HG02885 (cell line): Measurements from ENCODE around the gene LTBP2.

Experiments used
- ATAC-seq: cut with Tn5 transposase; IDR thresholded peaks from one replicate; pipeline ENCODE4 v1.9.1; 2021; ENCODE audit warnings: mild to moderate bottlenecking; ENCODE audit not compliant: unreplicated experiment, poor library complexity

LTBP2 gene

DNA sequence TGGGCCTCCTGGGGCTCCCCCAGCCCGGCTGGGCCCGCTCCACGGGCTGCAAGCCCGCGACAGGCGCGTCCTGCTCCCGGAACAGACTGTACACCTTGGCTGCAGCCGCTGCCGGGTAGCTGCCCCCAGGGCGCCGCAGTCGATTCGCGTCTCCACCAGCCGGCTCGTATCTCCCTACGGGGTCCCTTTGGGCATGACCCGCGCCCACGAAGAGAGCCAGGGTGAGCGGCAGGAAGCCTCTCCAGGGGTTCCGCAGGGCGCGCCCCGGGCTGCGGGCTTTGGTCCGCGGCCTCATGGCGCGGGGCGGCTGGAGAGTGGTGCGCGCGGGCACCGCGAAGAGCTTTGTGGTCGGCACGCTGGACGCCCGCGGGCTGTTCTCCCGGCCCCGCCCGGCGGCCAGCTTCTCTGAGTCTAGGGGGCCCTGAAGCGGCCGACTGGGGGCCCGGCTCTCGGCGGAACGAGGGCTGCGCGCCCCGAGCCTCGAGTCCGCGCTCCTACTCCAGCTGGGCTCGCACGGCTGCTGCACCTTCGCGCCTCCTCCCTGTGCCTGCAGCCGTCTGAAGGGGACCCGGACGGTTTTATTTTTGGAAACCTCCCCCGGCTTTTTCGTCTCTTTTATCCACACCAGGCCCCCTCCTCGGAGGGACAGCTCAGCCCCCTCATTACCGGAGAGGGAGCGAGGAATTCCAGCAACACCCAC is at the start of gene LTBP2:
Gene LTBP2 (minus strand): TSS at position 588 of the 700 bp plus-strand sequence. CDS start 293 bp downstream, at position 295.
- no peak for ATAC-seq

DNA sequence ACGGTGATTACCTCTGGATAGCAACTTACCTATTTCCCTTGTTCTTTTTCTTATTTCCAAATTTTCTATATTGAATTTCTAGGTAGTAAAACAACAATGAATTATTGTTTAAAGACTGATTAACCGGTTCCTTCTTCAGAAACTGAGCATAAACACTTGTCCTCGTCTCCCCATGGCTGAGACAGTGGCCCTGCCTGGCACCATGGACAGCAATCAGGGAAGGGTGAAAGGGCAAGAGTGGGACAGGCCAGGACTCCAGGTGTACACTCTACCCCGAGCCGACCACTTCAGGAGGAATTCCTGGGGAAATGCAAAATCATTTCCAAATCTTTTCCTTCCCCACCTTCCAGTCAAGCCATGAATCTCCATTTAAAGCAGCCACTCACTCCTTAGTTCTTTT is 48.8 kb upstream of the LTBP2 start:
- no peak for ATAC-seq

DNA sequence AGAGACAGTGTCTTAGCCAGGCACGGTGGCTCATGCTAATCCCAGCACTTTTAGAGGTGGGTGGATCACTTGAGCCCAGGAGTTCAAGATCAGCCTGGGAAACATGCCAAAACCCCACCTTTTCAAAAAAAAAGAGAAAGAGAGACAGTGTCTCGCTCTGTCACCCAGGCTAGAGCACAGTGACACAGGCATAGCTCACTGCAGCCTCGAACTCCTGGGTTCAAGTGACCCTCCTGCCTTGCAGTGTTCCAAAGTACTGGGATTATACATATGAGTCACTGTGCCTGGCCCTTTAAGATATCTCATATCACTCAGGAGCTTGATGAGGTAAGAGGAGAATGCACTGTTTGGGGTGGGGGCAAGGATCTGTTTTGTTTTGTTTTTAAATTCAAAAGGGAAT is 48.1 kb upstream of the LTBP2 start:
- ATAC-seq = no peak

DNA sequence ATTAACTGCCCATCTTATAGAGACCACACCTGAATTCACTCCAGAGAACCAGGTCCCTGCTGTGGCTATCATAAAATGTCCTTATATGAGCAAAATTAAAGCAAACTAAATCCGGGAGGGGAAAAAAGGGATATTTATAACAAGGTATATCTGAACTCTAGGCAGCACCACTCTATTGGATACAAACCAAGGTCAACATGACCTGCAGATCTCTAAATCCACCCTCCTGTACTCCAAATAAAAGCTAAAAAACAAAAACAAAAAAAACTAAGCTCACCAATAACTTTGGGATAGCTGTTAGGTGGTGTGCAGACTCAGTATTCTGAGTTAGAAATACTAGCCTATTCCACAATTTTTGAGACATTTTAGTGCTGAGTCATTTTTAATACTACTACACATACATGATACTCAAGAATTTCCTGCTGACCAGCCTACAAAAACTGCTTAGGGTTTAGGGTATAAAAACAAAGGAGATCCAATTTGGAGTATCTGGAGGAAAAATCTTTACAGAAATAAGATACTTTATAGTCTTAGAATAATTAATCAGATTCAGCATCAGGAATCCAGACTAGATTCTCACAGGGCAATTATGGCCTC is 46.6 kb upstream of the LTBP2 start:
- no peak for ATAC-seq

DNA sequence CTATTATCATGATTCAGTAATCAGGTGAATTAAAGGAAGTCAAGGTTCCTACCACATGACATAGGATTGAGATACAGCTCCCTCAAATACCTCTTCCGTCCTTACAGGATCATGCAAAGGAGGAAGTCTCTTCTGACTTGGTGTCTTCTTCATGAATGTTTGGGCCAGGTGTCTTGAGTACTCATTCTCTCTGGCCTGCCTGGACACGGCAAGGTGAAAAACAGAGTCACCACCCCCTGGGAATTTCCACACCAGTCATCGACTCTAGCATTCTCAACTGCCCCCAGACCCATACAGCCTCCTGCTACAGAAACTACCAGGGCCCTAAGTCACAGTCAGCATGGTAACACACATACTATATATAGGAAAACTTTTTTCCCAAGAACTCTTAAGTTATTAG is 44.9 kb upstream of the LTBP2 start:
- no peak for ATAC-seq

DNA sequence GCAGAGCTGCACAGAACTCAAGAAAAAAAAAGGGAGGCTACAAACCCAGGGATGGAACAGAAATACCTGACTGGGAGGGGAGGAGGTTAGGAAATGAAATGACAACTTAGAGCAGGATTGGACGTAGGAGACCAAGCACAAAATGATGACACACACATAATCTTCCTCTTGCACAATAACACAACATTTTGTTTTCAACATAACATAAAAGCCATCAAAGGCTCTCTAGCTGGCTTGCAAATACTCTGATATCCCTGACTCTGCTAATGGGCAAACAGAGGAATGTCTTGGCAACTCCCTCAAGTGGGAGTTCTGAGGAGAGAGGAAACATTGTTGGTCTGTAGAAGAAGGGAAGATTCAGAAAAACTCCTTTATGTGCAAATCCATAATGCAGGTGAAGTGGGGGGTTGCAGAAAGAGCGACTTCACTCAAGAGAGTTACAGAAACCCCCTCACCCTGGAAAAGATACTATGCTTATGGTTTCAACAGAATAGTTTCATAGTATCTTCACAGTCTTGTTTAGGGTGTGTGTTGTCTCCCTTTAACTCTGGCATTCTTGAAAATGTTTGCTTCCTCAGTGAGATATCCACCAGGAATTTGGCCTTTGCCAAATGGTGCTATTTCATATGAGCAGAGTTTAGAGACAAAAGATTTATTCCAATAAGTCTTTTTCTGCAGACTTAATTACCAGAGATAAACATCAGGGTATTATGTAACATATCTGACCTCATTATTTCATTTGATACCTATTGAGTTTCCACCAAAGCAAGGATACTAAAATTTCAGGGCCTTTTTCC is 43.8 kb upstream of the LTBP2 start:
- no peak for ATAC-seq

DNA sequence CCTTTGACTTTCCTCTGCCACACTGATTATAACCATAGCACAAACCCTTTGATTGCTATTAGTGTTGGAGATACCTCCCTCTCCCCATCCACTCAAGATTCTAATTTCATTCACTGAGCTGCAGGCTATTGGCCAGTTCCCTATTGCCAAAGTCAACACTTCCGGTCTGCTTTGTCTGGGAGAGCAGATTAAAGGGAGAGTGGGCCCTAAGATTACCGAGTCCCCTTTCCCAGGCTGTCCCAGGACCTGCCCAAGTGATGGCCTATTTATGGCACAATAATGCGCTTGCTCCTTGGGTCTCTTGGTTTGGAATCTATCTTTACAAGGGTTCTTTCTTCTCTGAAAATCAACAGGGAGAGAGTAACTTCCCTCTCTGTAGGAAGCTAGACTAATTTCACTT is 42.9 kb upstream of the LTBP2 start:
- no peak for ATAC-seq

DNA sequence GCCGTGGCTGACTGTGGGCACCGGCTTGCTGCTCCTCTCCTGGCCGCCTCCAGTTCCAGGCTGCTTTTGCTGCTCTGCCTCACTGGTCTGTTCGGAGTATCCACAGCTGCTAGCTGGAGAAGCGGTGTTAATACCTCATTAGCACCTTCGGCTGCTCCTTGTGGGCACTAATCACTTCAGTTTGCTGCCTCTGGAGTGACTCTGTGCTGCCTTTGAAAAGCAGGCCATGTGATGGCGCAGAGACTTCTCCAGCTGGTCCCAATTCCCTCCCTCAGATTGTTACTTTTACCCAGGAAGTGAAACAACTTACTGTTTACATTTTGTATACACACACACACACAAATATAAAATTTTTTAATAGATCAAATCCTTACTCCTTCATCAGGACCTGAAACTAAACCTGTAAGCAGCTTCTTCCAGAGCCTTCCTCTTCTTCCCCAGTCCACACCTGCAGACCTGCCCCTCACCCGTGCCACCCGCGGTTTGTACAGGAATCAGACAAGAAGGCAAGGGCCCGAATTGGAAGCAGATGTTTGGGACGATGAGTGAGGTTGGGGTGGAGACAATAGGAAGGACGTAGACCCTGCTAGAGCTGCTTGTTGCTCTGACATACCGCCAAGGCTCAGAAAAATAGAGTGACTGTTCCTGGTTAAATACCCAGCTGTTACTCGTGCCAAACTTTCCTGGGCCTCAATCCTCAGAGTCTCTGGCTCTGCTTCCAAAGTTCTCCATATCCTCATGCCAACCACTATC is 41.5 kb upstream of the LTBP2 start:
- ATAC-seq = no peak

DNA sequence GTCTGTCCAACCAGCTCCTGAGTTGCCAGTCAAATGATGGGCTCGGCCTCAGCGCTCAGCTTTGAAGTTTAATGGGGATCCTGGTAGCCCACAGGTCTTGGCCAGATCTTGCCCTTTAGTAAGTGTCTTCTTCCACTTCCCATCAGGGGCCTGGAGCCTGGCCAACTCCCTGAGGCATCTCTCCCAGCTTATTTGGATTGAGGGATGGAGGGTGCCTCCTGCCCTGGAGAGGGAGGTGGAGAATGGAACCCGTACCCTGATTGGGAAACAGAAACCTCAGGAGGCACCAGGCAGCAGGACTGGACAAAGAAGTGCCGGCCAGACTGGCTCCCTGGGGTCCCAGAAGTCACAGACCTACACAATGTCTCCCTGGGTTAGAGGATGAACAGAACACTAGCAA is 40.5 kb upstream of the LTBP2 start:
- no peak for ATAC-seq

DNA sequence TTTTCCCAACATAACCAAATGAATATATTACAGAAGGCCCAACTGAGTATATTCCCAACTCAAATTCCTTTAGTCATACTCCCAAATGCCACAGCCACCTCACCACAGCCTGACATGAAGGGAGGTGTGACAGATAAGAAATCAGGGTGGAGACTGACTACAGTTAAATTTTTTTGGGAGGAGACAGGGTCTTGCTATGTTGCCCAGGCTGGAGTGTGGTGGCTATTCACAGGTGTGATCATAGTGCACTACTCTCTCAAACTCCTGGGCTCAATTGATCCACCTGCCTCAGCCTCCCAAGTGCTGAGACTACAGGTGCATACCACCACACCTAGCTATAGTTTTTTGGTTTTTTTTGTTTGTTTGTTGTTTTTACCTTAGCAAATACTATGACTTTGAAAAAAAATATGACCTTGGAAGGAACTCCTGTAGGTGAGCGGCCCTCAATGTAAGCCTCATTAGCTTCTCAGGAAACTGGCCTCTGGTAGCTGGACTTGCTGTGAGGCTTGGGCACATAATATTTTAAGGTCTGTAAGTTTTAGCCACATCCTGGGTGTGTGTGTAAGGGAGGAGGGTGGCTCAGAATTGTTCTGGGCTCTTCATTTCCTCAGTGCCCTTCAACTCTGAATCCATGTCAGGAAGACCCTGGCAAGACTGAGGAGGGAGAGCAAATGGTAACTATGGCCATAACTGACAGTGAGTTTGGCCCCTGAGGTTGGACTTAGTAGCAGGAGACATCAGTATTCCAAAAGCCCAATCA is 39.1 kb upstream of the LTBP2 start:
- ATAC-seq = no peak

DNA sequence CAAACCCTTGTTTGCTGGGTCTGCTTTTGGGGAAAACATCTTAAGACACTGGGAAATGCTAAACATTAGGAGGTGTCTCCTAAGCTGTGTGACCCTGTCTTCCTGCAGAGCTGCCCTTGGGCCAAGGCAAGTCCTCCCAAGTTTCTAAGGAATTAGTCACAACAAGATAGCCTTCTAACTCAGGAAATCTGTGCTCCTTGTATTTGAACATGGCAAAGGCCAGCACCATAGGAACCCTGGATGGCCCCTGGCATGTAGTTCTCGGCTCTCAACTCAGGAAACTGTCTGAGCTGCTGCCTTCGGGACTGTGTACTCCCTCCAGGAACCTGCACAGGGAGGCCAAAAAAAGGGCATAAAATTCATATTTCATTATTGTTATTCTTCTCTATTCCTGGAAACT is 37.6 kb upstream of the LTBP2 start:
- ATAC-seq = no peak

DNA sequence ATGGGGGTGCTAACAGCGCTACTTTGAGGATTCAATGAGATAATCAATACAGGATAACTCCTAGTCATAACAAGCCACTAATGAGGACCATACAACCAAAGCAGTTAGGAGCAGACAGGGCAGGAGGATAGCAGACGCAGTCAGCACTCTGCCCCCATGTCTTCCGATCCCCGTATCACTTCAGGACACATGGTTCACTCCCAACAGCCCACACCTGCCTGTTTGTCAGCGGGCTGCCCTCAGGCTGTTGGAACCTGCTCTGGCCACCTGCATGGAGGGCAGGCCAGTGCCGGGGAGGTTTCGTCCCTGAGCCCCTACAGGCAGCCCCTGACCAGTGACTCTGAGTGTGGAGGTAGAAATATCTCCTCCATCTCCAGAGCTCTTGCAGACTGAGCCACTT is 37.1 kb upstream of the LTBP2 start:
- no peak for ATAC-seq

DNA sequence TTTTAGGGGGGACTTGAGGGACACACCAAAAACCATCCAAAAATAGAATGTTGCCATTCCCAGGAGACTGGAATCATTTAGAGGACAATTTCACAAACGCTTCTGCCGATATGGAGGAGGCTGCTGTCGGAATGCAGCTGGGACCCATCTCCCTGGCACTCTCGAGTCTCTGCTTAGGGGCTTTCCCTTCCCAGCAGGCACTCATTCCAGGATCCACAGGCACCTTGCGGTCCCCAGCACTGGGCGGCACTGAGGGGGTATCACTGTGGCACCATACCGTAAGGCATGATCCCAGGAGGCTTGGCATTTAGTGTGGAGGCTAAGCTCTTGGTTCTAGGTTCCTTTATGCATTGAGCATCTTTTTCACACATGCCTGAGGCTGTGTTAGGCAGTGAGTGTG is 36.6 kb upstream of the LTBP2 start:
- ATAC-seq = no peak

DNA sequence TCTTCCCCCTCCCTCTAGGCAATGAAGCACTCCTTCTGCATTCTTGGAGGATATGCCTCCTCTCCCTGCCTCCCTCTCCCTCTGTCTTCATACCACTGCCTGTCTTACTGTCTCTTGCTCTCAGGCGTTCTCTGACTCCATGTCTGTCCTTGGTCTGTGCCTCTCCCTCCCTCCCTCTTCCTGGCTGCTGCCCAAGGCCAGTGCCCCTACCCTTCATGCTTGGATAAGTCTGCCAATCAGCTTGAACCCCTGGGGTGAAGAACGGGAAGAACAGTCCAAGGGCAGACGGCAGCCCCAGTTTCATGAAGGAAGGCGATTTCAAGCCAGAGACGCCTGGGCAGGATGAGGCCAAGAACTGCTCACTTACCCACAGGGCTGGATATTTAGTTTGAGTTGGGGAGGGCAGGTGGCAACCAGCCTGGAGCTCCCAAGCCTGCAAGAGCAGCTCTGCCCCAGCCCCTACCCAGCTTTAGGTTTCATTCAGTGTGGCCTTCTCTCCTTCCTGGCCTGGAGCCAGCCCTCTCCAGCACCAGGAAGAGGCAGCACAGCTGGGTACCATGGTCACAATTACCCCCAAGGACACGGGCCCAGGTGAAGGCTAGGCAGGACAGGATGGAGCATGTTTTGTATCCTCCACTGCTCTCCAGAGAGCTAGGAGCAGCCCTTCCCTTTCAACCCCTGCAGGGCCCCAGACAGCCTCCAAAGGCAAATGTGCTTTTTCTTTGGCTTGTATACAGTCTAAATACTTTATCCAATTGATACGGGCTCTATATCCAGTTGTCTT is 35.8 kb upstream of the LTBP2 start:
- no peak for ATAC-seq

DNA sequence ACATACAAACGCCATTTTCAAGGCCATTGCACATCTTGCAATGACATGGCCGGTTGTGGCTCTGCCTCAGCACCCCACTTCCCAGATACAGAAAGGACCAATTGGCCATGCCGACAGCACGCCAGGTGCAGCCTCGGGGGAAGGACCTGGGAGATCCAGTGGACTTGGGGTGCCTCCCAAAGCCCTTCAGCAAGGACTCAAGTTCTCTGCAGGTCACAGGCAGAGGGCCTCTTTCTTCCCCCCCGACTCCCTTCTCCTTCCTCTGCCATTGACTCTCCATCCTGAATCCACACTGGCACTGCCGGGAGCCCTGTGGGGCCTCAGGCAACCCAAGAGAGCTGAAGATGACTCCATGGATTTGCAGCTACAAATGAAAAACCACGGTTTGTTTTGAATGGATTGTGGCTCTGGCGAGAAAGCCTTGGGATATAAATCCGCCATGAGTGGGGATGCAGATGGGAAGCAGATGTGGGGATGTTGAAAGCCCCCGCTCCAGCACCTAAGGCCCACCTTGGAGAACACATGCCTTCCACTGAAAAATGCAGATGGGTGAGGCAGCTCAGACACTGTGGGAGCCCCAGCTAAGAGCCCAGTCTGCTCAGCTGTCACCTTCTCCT is 35.1 kb upstream of the LTBP2 start:
- no peak for ATAC-seq

DNA sequence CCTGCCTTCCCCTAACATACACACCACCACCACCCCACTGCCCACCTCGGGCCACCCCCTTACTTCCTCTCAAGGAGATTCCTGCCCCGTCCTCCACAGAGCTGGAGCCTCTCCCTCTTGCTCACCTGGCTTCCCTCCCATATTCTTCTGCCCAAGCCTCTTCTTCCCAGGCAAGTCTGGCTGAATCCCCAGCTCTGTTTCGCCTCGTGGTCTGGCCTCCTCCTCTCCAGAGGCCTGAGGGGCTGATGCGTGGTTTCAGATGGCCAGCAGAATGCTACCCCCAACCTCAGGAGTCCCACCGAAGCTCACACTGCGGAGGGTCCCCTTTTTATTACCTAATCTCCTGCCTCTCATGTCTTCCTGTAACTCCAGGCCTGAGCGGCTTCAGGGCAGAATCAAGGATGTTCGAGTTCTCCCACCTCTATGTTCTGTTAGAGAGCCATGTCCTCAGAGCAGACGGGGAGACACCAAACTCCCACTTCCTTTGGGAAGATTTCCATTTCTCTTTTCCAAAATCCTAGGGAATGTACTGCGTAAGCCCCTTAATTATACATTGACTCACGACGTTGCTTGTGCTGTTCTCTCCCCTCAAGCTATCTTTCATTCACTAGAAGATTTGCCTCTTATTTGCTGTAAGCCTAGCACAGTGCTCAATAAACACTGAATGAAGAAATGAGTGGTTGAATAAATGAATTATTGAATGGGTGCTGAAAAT is 33.9 kb upstream of the LTBP2 start:
- ATAC-seq = no peak

DNA sequence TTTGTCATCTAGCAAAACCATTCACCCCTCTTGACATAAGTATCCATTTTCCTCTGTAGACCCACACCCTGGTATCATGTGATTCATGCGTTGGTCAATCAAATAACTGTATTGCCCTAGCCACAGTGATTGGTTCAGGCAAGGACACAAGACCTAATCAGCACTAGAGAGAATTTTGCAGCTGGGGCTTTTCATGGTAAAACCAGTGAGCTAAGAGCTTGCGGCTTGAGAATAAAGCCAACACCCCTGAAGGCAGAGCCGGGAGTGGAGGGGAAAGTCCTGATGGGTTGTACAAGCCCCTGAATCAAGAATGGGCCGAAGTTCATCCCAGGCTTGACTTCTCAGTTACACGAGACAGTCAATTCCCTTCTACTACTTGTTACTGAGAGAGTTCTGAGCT is 33.2 kb upstream of the LTBP2 start:
- no peak for ATAC-seq

DNA sequence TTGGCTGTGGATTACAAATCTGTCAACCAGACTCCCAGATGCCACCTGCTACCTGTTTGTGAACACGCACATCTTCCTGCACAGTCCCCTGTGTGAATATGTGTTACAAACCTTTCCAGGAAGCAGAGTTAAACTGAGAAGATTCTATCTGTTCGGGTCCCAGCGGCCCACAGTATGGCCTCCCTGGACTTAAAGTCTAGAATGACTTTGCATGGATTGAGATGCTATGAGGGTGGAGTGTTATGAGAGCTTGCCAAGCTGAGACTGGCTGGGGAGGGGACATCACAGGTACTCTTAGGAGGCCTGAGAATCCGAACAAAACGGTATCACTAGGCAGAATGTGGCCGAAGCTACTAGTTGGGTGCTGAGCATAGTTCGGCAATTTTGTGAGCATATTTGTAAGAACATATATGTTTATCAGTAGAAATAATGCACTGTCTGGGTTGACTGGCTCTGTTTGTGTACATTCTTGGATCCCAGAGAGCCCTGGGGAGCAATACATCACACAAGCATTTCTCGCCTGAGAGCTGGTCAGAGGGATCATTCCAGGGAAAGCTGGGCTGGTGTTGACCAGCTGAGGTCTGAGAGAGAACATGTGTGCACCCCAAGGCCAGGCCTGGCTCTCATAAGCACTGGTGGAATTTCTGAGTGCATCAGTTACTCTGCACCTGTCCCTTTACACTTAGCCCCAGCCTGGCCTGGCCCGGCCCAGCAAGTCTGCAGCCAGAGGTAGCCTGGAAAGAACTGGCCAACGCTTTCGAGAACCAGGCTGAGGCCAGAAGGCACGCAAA is 29.8 kb upstream of the LTBP2 start:
- ATAC-seq = no peak
